Measurements from ENCODE around the gene APOBEC3F.
A peak's percentile ranks its signal among the peaks of the same experiment; 100 is the strongest.
"Not testable (repeated sequence)": the region's sequence is repeated elsewhere in the genome, so short reads cannot be mapped to it uniquely, and the experiment has no call there.

APOBEC3F gene

DNA sequence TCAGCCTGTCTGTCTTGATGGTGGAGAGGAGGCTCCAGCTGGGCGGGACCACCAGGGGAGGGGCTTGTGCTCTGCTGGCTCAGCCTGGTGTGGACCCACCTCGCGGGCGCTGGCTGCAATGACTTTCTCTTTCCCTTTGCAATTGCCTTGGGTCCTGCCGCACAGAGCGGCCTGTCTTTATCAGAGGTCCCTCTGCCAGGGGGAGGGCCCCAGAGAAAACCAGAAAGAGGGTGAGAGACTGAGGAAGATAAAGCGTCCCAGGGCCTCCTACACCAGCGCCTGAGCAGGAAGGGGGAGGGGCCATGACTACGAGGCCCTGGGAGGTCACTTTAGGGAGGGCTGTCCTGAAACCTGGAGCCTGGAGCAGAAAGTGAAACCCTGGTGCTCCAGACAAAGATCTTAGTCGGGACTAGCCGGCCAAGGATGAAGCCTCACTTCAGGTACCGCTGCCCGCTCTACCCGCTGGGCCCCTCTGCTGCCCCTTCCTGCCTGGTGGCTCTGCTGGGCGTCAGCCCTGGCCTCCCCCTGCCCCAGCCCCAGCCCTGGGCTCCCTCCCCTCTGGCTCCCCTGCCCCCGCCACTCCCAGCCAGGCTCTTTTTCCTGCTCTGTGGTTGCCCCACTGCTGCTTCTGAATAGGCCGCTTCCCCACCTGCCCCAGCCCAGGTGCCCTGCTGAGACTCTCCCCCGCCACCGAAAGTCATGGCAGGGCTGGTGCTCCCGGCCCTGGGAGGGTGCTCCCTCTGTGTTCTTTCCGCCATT lies at the start of gene APOBEC3F:
TSS of gene APOBEC3F (plus strand) at position 327 of the 759 bp plus-strand sequence. CDS start at position 424, 97 bp downstream.
- DNase-seq (ENCODE audit: low read depth, low spot score): peak; percentile 15

DNA sequence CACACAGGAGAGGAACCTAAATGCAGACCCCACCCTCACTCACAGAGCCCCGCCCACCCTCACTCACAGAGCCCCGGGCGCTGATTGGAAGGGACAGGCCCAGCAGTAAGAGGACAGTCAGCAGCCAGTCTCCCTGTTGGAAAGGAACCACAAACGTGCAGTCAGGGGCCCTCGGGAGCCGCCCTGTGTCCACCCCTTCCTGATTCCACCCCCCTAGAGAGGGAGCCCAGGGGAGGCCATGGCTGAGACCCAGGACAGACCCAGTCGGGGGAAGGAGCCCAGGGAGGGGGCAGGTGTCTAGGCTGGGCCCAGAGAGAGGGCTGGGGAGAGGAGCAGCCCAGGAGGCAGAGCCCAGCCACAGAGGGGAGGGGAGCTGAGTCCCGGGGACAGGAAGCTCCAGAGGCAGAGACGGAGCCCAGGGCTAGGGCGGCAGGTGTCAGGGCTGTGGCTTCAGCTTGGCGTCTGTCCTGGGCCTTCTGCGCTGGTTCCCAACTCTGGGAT lies 47.7 kb upstream of the APOBEC3F start:
- not testable (repeated sequence) for DNase-seq (ENCODE audit: low read depth, low spot score)

GRCh38 chr22:38996105-38996504 lies 44.6 kb upstream of the APOBEC3F start:
- DNase-seq (ENCODE audit: low read depth, low spot score): no peak

DNA sequence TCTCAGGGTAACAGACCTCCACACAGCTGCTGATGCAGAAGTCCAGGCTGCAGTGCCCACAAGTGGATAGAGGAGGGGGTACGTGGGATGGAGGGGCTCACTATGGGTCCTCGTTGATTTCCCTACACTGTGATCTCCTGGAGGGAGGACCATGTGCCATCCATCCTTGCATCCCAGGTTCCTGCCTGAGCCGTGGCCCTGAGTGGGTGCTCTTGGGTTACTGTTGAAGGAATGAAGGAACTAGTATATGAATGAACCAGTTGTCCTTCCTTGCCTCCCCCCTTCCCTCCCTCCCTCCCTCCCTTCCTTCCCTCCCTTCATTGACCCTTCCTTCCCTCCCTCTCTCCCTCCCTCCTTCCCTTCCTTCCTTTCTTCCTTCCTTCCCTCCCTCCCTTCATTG lies 43.1 kb upstream of the APOBEC3F start:
- no peak for DNase-seq (ENCODE audit: low read depth, low spot score)

- DNase-seq (ENCODE audit: low read depth, low spot score): peak; percentile 43
These were observed 37.5 kb upstream of the APOBEC3F start for GRCh38 chr22:39003165-39003638.

- no peak for DNase-seq (ENCODE audit: low read depth, low spot score)
These were observed 33.5 kb upstream of the APOBEC3F start for GRCh38 chr22:39007177-39007576.

GRCh38 chr22:39008271-39008850 lies 32.3 kb upstream of the APOBEC3F start:
- not testable (repeated sequence) for DNase-seq (ENCODE audit: low read depth, low spot score)

DNA sequence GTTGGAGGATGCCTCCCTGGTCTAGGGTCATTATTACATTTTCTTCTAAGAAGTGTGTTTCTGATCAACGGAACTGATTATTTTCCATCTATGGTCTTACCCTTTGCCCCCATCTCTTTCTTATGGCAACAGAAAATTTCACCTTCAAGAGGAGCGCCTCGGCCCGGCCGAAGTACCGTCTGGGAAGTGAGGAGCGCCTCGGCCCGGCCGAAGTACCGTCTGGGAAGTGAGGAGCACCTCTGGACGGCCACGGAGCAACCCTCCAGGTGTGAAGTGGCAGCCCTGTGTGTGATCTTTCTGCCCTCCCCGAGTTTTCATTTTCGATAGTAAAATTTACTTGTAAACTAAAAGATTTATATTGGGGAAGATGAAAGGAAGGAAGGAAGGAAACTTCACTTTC lies 29.7 kb upstream of the APOBEC3F start:
- no peak for DNase-seq (ENCODE audit: low read depth, low spot score)

GRCh38 chr22:39012533-39013511 lies 27.8 kb upstream of the APOBEC3F start:
- no peak for DNase-seq (ENCODE audit: low read depth, low spot score)

DNA sequence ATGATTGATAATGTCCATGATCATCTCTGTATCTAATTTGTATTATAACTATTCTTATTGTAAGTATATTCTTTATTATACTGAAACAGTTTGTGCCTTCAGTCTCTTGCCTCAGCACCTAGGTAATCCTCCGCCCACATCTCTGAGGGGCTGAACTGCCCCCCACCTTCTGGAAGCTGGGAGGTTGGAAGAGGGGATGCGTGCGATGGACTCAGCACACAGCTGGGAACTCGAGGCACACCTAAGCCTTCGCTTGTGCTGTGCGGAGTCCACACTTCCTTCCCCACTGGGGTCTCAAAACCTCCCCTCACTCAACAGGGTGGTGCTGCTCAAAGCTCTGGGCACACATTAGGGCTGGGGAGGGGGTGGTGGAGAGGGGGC lies 27.1 kb upstream of the APOBEC3F start:
- DNase-seq (ENCODE audit: low read depth, low spot score): not testable (repeated sequence)

GRCh38 chr22:39013942-39014722 lies 26.5 kb upstream of the APOBEC3F start, which contains the start of gene APOBEC3C:
Gene APOBEC3C (plus strand): TSS chr22:39014257. CDS start chr22:39014363, 106 bp downstream.
- peak; percentile 58 for DNase-seq (ENCODE audit: low read depth, low spot score)

GRCh38 chr22:39014723-39015121 lies 25.9 kb upstream of the APOBEC3F start:
- DNase-seq (ENCODE audit: low read depth, low spot score): not testable (repeated sequence)

DNA sequence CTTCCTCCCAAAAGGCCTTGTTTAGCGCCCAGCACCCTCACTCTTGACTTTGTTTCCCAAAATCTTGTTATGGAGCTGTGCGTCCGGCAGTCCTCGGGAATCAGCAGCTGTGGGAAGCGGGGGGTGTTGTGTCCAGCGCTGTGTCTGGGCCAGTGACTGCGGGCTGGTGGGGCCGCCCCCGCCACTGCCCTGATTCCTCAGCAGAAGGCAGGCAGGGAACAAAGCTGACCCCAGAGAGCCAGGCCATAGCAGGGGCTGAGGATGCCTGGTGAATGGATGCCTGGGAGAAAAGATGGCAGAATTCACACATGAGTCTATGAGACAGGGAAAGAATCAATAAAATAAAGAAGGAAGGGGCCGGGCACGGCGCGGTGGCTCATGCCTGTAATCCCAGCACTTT lies 24.1 kb upstream of the APOBEC3F start:
- no peak for DNase-seq (ENCODE audit: low read depth, low spot score)

- no peak for DNase-seq (ENCODE audit: low read depth, low spot score)
These were observed 22.9 kb upstream of the APOBEC3F start for GRCh38 chr22:39017596-39018365.

GRCh38 chr22:39020021-39020651 lies 20.5 kb upstream of the APOBEC3F start:
- not testable (repeated sequence) for DNase-seq (ENCODE audit: low read depth, low spot score)

GRCh38 chr22:39021552-39022250 lies 19.0 kb upstream of the APOBEC3F start:
- DNase-seq (ENCODE audit: low read depth, low spot score): no peak

- DNase-seq (ENCODE audit: low read depth, low spot score): no peak
These were observed 15.9 kb upstream of the APOBEC3F start for GRCh38 chr22:39024519-39025308.

GRCh38 chr22:39026509-39027150 lies 14.0 kb upstream of the APOBEC3F start:
- DNase-seq (ENCODE audit: low read depth, low spot score): no peak
